Measurements from ENCODE around the gene GALNT2. TPM values are rescaled to one million over a fixed set of nuclear protein-coding genes. Genes with fewer than 3 reads are reported as not detected.

The GALNT2 gene
- total and polyA plus RNA-seq, 9 of the 15 experiments (the other 6 are each of a cell fraction or from before 2014, with no cell fraction given) = 1.6 to 106 (median 51.9) TPM

GRCh38 chr1:230066466-230067404, at the start of gene GALNT2 (continued):
- TF ChIP-seq MGA (IDR thresholded peaks at IDR 0.05) = peak; percentile 85
- no peak for TF ChIP-seq GABPB2 (CRISPR knock-in tag; conservative IDR thresholded peaks at IDR 0.05)
- no peak for TF ChIP-seq ATF1 (CRISPR knock-in tag; IDR thresholded peaks at IDR 0.05)
- peak; percentile 34 for TF ChIP-seq ATF1 (tag; IDR thresholded peaks at IDR 0.05)
- no peak for TF ChIP-seq E2F3 (CRISPR knock-in tag; IDR thresholded peaks at IDR 0.05)
- TF ChIP-seq CBX3 (IDR thresholded peaks at IDR 0.05; ENCODE audit: borderline replicate concordance in 1 of 2, low read length in 2 of 2) = no peak
- TF ChIP-seq POLR2AphosphoS5 (IDR thresholded peaks at IDR 0.05; ENCODE audit: control insufficient read depth, insufficient read depth, low read depth, low read length) = peak; percentile 80
- TF ChIP-seq CBX5 (IDR thresholded peaks at IDR 0.05; ENCODE audit: borderline replicate concordance, low read depth) = 0 out of 2 replicates have a peak, but pooled peaks have one; percentile 31
- no peak for TF ChIP-seq ZNF586 (CRISPR knock-in tag; conservative IDR thresholded peaks at IDR 0.05)
- TF ChIP-seq ZNF592 (IDR thresholded peaks at IDR 0.05) = peak; percentile 64
- TF ChIP-seq ZNF766 (CRISPR knock-in tag; conservative IDR thresholded peaks at IDR 0.05) = 0 out of 2 replicates have a peak, but pooled peaks have one; percentile 37

All from K562 (cell line).